Measurements from ENCODE around the gene DOCK3. TPM values are rescaled to one million over a fixed set of nuclear protein-coding genes. Genes with fewer than 3 reads are reported as not detected.

DOCK3 gene
- total RNA-seq, 1 donor from 2014 or later: 42.6 TPM

Small RNA genes within 50 kb of the gene (small RNA-seq; reads per million reads assigned to genes)
- gene MIR4787: 0.32 reads per million, percentile 18 among the genes with 10 or more reads in this experiment
- not detected for gene PPIAP69

Other genes starting within 250 kb of the DOCK3 start
- 2.2 TPM for gene CACNA2D2, start 171.3 kb upstream of the DOCK3 start, total RNA-seq
- 13.6 TPM for gene C3orf18, start 107.2 kb upstream of the DOCK3 start, total RNA-seq
- gene HEMK1, start 105.4 kb upstream of the DOCK3 start, total RNA-seq: 6.9 TPM
- 0.16 TPM for gene CISH, start 63.2 kb upstream of the DOCK3 start, total RNA-seq
- 5.5 TPM for gene MAPKAPK3, start 57.8 kb upstream of the DOCK3 start, total RNA-seq